Panc1 (cell line): ENCODE results near the gene FOXK2.

Experiments
- CTCF ChIP-seq: fragments of 450-650 bp; IDR thresholded peaks from 2 replicates; pipeline ENCODE4 v1.5.1; 2017; ENCODE audit warnings: mild to moderate bottlenecking
- POLR2AphosphoS5 ChIP-seq: IDR thresholded peaks from 2 replicates; pipeline ENCODE4 v1.6.1; 2012; ENCODE audit warnings: mild to moderate bottlenecking, low read depth, low read length, moderate library complexity

GRCh38 chr17:82647593-82648164 is 128.1 kb downstream of the FOXK2 start:
- no peak for TF ChIP-seq POLR2AphosphoS5
- no peak for TF ChIP-seq CTCF
